ENCODE results near the gene MEF2A.

DNA sequence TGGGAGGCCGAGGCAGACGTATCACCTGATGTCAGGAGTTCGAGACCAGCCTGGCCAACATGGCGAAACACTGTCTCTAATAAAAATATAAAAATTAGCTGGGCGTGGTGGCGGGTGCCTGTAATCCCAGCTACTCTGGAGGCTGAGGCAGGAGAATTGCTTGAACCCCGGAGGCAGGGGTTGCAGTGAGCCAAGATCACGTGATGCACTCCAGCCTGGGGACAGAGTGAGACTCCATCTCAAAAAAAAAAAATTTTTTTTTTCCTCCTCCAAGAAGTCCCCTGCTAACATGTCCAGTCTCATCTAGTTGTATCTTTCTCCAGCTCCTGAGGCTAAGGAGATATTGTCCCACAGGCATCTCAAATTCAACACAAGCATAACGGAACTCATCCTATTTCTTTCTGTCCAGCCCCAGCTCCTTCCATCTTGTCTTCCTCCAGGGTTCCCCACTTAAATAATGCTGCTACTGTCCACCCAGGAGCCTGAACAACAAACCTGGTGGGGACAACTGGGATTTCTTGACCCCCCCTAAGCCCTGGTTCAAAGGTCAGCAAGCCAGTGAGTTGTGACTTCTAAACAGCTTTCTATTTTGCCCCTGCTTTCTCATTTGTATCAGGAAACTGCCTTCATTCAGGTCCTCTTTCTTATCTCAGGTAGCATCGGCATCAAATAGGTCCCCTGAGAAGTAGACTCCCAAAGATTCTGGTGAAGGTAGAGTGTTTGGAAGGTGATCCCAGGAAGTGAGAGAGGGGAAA is 4.1 kb upstream of the MEF2A start:
- TF ChIP-seq HDGF (IDR thresholded peaks at IDR 0.05): no peak
- TF ChIP-seq HDAC2 (IDR thresholded peaks at IDR 0.05): no peak
- TF ChIP-seq TARDBP (IDR thresholded peaks at IDR 0.05; ENCODE audit: borderline replicate concordance): no peak
